GM23338 (cell line): Measurements from ENCODE around the gene RNF214. TPM values are rescaled to one million over a fixed set of nuclear protein-coding genes. Genes with fewer than 3 reads are reported as not detected.

Experiments used
- ATAC-seq: fragments of 200-7000 bp; cut with Tn5 transposase; 3 replicates; pipeline ENCODE4 v1.9.1; 2020
- DNase-seq: peaks from one replicate; pipeline ENCODE4 v3.0.0-alpha.2; 2015; ENCODE audit warnings: low spot score
- H2AFZ ChIP-seq: fragments of 200-600 bp; sonication (generic); 2 replicates; pipeline ENCODE4 v1.8.0; 2016; ENCODE audit warnings: antibody characterized with exemption, mild to moderate bottlenecking, moderate library complexity
- H3F3A ChIP-seq: fragments of 200-600 bp; sonication (generic); replicated peaks from 2 replicates; pipeline ENCODE4 v1.8.0; 2017; ENCODE audit warnings: antibody characterized with exemption, mixed run types, low read depth
- H3K27ac ChIP-seq: fragments of 200-600 bp; sonication (generic); 2 replicates; pipeline ENCODE4 v1.6.1; 2016; ENCODE audit warnings: low read depth
- H3K27me3 ChIP-seq: fragments of 200-600 bp; sonication (generic); 2 replicates; pipeline ENCODE4 v1.8.0; 2016; ENCODE audit warnings: mild to moderate bottlenecking, mixed run types, moderate library complexity; ENCODE audit not compliant: insufficient read depth
- H3K36me3 ChIP-seq: fragments of 200-600 bp; sonication (generic); 2 replicates; pipeline ENCODE4 v1.8.0; 2016; ENCODE audit warnings: mild to moderate bottlenecking; ENCODE audit not compliant: insufficient read depth
- H3K4me1 ChIP-seq: fragments of 200-600 bp; sonication (generic); 2 replicates; pipeline ENCODE4 v1.8.0; 2016; ENCODE audit warnings: mild to moderate bottlenecking, moderate library complexity; ENCODE audit not compliant: insufficient read depth
- H3K4me2 ChIP-seq: fragments of 200-600 bp; sonication (generic); 2 replicates; pipeline ENCODE4 v1.7.1; 2017; ENCODE audit warnings: mixed run types
- H3K4me3 ChIP-seq: fragments of 200-600 bp; sonication (generic); 2 replicates; pipeline ENCODE4 v1.6.1; 2016; ENCODE audit warnings: mixed run types
- H3K79me2 ChIP-seq: fragments of 200-600 bp; sonication (generic); replicated peaks from 2 replicates; pipeline ENCODE4 v1.8.0; 2017; ENCODE audit warnings: mild to moderate bottlenecking; ENCODE audit not compliant: insufficient read depth
- H3K9me2 ChIP-seq: fragments of 200-600 bp; sonication (generic); 2 replicates; pipeline ENCODE4 v1.8.0; 2017; ENCODE audit not compliant: insufficient read depth
- H4K20me1 ChIP-seq: fragments of 200-600 bp; sonication (generic); replicated peaks from 2 replicates; pipeline ENCODE4 v1.8.0; 2017; ENCODE audit warnings: mild to moderate bottlenecking; ENCODE audit not compliant: insufficient read depth
- H3K27ac Mint-ChIP-seq: 2 replicates; pipeline ENCODE4 v1.8.0; 2020; ENCODE audit warnings: inconsistent platforms, mild to moderate bottlenecking, moderate library complexity, mixed read lengths
- H3K27me3 Mint-ChIP-seq: 3 replicates; pipeline ENCODE4 v1.8.0; 2022; ENCODE audit warnings: low read depth, mild to moderate bottlenecking, moderate library complexity, mixed read lengths, inconsistent platforms; ENCODE audit not compliant: insufficient read depth, poor library complexity
- H3K36me3 Mint-ChIP-seq: 3 replicates; pipeline ENCODE4 v1.8.0; 2021; ENCODE audit warnings: low read depth, mild to moderate bottlenecking, inconsistent platforms, moderate library complexity, mixed read lengths
- H3K4me1 Mint-ChIP-seq: 3 replicates; pipeline ENCODE4 v1.8.0; 2020; ENCODE audit warnings: mild to moderate bottlenecking, inconsistent platforms, mixed read lengths
- H3K4me3 Mint-ChIP-seq: 3 replicates; pipeline ENCODE4 v1.8.0; 2021; ENCODE audit warnings: moderate library complexity, mild to moderate bottlenecking, inconsistent platforms, mixed read lengths
- H3K9me3 Mint-ChIP-seq: 3 replicates; pipeline ENCODE4 v1.8.0; 2020; ENCODE audit warnings: moderate library complexity, mild to moderate bottlenecking, inconsistent platforms, mixed read lengths
- CREB1 ChIP-seq: fragments of 250-450 bp; sonication (Bioruptor Pico); IDR thresholded peaks from 2 replicates; pipeline ENCODE4 v1.5.0; 2020; ENCODE audit warnings: low read depth, mild to moderate bottlenecking, moderate library complexity
- CTCF ChIP-seq, 2 experiments: fragments of 200-600 bp in 1 of 2; sonication (generic) in 1 of 2; conservative IDR thresholded peaks; 2 replicates each; pipeline versions ENCODE4 v1.5.1 to v1.6.1; 2016 to 2017; ENCODE audit warnings: antibody characterized with exemption in 2 of 2, low read depth in 2 of 2, mild to moderate bottlenecking in 2 of 2, moderate library complexity in 1 of 2
- ETS1 ChIP-seq: IDR thresholded peaks from 2 replicates; pipeline ENCODE4 v1.6.1; 2016; ENCODE audit warnings: antibody characterized with exemption
- EZH2 ChIP-seq: fragments of 200-600 bp; sonication (generic); IDR thresholded peaks from one replicate; pipeline ENCODE4 v1.8.0; 2017; ENCODE audit warnings: antibody characterized with exemption, mild to moderate bottlenecking, low read depth; ENCODE audit not compliant: unreplicated experiment
- EZH2phosphoT487 ChIP-seq: fragments of 200-600 bp; sonication (generic); IDR thresholded peaks from one replicate; pipeline ENCODE4 v1.8.1; 2018; ENCODE audit warnings: antibody characterized with exemption; ENCODE audit not compliant: unreplicated experiment
- JUNB ChIP-seq: IDR thresholded peaks from one replicate; pipeline ENCODE4 v1.6.1; 2016; ENCODE audit warnings: antibody characterized with exemption; ENCODE audit not compliant: unreplicated experiment
- NANOG ChIP-seq: IDR thresholded peaks from 2 replicates; pipeline ENCODE4 v1.6.1; 2016; ENCODE audit warnings: antibody characterized with exemption, borderline replicate concordance
- POLR2AphosphoS5 ChIP-seq: IDR thresholded peaks from 2 replicates; pipeline ENCODE4 v1.6.1; 2016; ENCODE audit warnings: antibody characterized with exemption, low read depth
- REST ChIP-seq: IDR thresholded peaks from one replicate; pipeline ENCODE4 v1.6.1; 2018; ENCODE audit warnings: antibody characterized with exemption; ENCODE audit not compliant: unreplicated experiment
- STAT1 ChIP-seq: IDR thresholded peaks from one replicate; pipeline ENCODE4 v1.6.1; 2016; ENCODE audit warnings: antibody characterized with exemption; ENCODE audit not compliant: unreplicated experiment
- ZNF114 ChIP-seq: fragments of 250-450 bp; sonication (Bioruptor Pico); IDR thresholded peaks from 2 replicates; pipeline ENCODE4 v1.5.0; 2020; ENCODE audit warnings: mild to moderate bottlenecking, moderate library complexity
- ZNF331 ChIP-seq: fragments of 250-450 bp; sonication (Bioruptor Pico); IDR thresholded peaks from 2 replicates; pipeline ENCODE4 v1.5.0; 2020; ENCODE audit warnings: low read depth, mild to moderate bottlenecking, moderate library complexity
- ZNF462 ChIP-seq: fragments of 250-450 bp; sonication (Bioruptor Pico); IDR thresholded peaks from 2 replicates; pipeline ENCODE4 v1.5.0; 2020; ENCODE audit warnings: mild to moderate bottlenecking, moderate library complexity
- polyA plus RNA-seq: library from polyadenylated mRNA; unstranded; fragments of >200 nt; fragmentation: Nextera tagmentation; extraction: Ambion mirVana; gene quantifications from 2 replicates; pipeline ENCODE4 v1.2.1, GENCODE V29; 2016
- total RNA-seq: library from RNA; depleted of rRNA; stranded (reverse); fragments of >200 nt; shearing (Covaris generic); gene quantifications from 2 replicates; pipeline ENCODE4 v1.2.3, GENCODE V29; 2014

RNF214 gene
- total and polyA plus RNA-seq, 2 experiments from 2014 or later = 19.4 to 28.4 TPM

- DNase-seq (peak; percentile 97), ATAC-seq (peak; percentile 98)
- H3K36me3 Mint-ChIP-seq = no peaks in the 10 kb centered on the region
- no peaks in the 10 kb centered on the region; the same call in 2 of the 3 replicates for H3K9me3 Mint-ChIP-seq
- Histone ChIP-seq H2AFZ (peak within 1 kb of the TSS; percentile 98), H3K27ac (no peak within 1 kb of the TSS), H3K27me3 (no peaks in the 10 kb centered on the region), H3F3A (no peaks in the 10 kb centered on the region), H3K79me2 (no peaks in the 10 kb centered on the region), H3K4me2 (peak within 1 kb of the TSS; percentile 79), H3K4me3 (peak within 1 kb of the TSS; percentile 72), H3K9me2 (no peaks in the 10 kb centered on the region), H3K36me3 (no peaks in the 10 kb centered on the region), H4K20me1 (no peaks in the 10 kb centered on the region), H3K4me1 (peaks cover 13% of the 10 kb centered on the region; the same call in 1 of the 2 replicates)
- peak within 1 kb of the TSS; percentile 77 for H3K4me3 Mint-ChIP-seq
- no peak for TF ChIP-seq EZH2phosphoT487
- TF ChIP-seq CTCF (conservative IDR thresholded peaks at IDR 0.05; ENCODE audit: low read depth in 2 of 2) = peak; percentile 39 to 69
- TF ChIP-seq ZNF462 (CRISPR knock-in tag) = no peak
- TF ChIP-seq ZNF114 (CRISPR knock-in tag) = no peak
- no peak for TF ChIP-seq ZNF331 (CRISPR knock-in tag)
- peak; percentile 62 for TF ChIP-seq POLR2AphosphoS5
- TF ChIP-seq NANOG = no peak
- peak; percentile 87 for TF ChIP-seq ETS1
- TF ChIP-seq EZH2 = no peak
- no peak for TF ChIP-seq JUNB
- TF ChIP-seq REST = no peak
- no peak for TF ChIP-seq CREB1 (CRISPR knock-in tag)
- TF ChIP-seq STAT1 = no peak
- peaks cover 16% of the 10 kb centered on the region for H3K4me1 Mint-ChIP-seq
- H3K27me3 Mint-ChIP-seq = peaks cover 17% of the 10 kb centered on the region
- no peak within 1 kb of the TSS for H3K27ac Mint-ChIP-seq
These were observed 83.9 kb downstream of the RNF214 start, which contains the start of gene BACE1 for GRCh38 chr11:117316197-117316961. TSS of gene BACE1 (minus strand) at chr11:117316256. CDS start at chr11:117315795, 461 bp downstream.
